ENCODE measurements around the gene TRPM3.

GRCh38 chr9:70954126-70954525, 167.3 kb downstream of the TRPM3 start:
- TF ChIP-seq BACH1 (IDR thresholded peaks at IDR 0.05; ENCODE audit: low read length) (no peak), POLR2A (IDR thresholded peaks at IDR 0.05; ENCODE audit: control extremely low read depth in 1 of 2, low read depth in 2 of 2, low read length in 2 of 2) (no peak)

Data from H1 (cell line).